ENCODE results near the gene NEMF.

DNA sequence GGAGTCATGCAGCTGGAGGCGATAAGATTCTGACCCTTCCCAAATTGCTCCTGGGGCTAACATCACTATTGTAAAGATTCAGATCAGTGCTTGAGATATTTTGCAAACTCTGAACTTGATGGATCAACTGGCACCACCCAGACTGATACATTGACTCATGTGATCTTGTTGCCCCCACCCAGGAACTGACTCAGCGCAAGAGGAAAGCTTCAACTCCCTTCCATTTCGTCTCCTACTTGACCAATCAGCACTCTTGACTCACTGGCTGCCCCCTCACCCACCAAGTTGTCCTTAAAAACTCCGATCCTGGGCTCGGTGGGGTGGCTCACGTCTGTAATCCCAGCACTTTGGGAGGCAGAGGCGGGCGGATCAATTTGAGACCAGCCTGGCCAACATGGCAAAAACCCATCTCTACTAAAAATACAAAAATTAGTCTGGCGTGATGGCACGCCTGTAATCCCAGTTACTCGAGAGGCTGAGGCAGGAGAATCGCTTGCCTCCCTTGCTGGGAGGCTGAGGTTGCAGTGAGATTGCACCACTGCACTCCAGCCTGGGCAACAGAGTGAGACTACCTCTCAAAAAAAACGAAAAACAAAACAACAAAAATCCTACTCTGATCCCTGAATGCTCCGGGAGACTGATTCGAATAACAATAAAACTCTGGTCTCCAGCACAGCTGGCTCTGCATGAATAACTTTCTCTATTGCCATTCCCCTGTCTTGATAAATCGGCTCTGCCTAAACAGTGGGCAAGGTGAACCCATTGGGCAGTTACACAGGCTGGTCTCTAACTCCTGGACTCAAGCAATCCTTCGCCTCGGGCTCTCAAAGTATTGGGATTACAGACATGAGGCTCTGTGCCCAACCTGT lies 30.5 kb upstream of the NEMF start:
- TF ChIP-seq, protein P1, sequence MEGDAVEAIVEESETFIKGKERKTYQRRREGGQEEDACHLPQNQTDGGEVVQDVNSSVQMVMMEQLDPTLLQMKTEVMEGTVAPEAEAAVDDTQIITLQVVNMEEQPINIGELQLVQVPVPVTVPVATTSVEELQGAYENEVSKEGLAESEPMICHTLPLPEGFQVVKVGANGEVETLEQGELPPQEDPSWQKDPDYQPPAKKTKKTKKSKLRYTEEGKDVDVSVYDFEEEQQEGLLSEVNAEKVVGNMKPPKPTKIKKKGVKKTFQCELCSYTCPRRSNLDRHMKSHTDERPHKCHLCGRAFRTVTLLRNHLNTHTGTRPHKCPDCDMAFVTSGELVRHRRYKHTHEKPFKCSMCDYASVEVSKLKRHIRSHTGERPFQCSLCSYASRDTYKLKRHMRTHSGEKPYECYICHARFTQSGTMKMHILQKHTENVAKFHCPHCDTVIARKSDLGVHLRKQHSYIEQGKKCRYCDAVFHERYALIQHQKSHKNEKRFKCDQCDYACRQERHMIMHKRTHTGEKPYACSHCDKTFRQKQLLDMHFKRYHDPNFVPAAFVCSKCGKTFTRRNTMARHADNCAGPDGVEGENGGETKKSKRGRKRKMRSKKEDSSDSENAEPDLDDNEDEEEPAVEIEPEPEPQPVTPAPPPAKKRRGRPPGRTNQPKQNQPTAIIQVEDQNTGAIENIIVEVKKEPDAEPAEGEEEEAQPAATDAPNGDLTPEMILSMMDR (IDR thresholded peaks at IDR 0.05), result no peak
- TF ChIP-seq ZFX (IDR thresholded peaks at IDR 0.05; ENCODE audit: borderline replicate concordance), result no peak
